Lung (tissue), 12 donors: ENCODE measurements around the gene AGMO. TPM values are rescaled to one million over a fixed set of nuclear protein-coding genes. Genes with fewer than 3 reads are reported as not detected.

Experiments used
- ATAC-seq: fragments of 200-7000 bp; cut with Tn5 transposase; one replicate; pipeline ENCODE4 v1.9.1; 2020; ENCODE audit warnings: moderate number of reproducible peaks; ENCODE audit not compliant: insufficient read depth, low FRiP score
- DNase-seq, 3 donors: peaks; one replicate each; pipeline ENCODE4 v3.0.0-alpha.2; 2013 to 2017
- H3K27ac ChIP-seq, 2 donors: one replicate each; pipeline ENCODE4 v1.5.1; 2013; ENCODE audit warnings: mild to moderate bottlenecking in 2 of 2, moderate library complexity in 2 of 2, control low read depth in 1 of 2, inconsistent platforms in 1 of 2, low read depth in 1 of 2, low read length in 1 of 2
- H3K27me3 ChIP-seq, 3 donors: one replicate each; pipeline ENCODE4 v1.5.1; 2013; ENCODE audit warnings: low read length in 2 of 3; ENCODE audit not compliant: control insufficient read depth in 3 of 3, insufficient read depth in 3 of 3
- H3K36me3 ChIP-seq, 4 donors: one replicate each; pipeline ENCODE4 v1.5.1; 2013; ENCODE audit warnings: low read length in 4 of 4, mild to moderate bottlenecking in 1 of 4, moderate library complexity in 1 of 4; ENCODE audit not compliant: control insufficient read depth in 4 of 4, insufficient read depth in 4 of 4
- H3K4me1 ChIP-seq, 5 donors: one replicate each; pipeline ENCODE4 v1.5.1; 2013; ENCODE audit warnings: low read length in 5 of 5, mild to moderate bottlenecking in 2 of 5, moderate library complexity in 1 of 5; ENCODE audit not compliant: control insufficient read depth in 5 of 5, insufficient read depth in 5 of 5
- H3K4me3 ChIP-seq: one replicate; pipeline ENCODE4 v1.5.1; 2013; ENCODE audit warnings: mild to moderate bottlenecking, control low read depth, moderate library complexity
- H3K9ac ChIP-seq, 2 donors: one replicate each; pipeline ENCODE4 v1.5.1; 2013; ENCODE audit warnings: low read length in 2 of 2, control low read depth in 1 of 2; ENCODE audit not compliant: insufficient read depth in 1 of 2
- H3K9me3 ChIP-seq, 4 donors: one replicate each; pipeline ENCODE4 v1.5.1; 2013; ENCODE audit warnings: low read length in 3 of 4, mild to moderate bottlenecking in 1 of 4, moderate library complexity in 1 of 4; ENCODE audit not compliant: control insufficient read depth in 4 of 4, insufficient read depth in 3 of 4
- WGBS, 2 donors: extraction: QIAGEN DNeasy Blood & Tissue Kit; methylation state at CpG; one replicate each; pipeline ENCODE4 v1.1.7; 2013; 5-methylcytosine and 5-hydroxymethylcytosine counted together
- polyA plus RNA-seq, 2 donors: library from polyadenylated mRNA; stranded (reverse); fragments of 200-250 nt; gene quantifications; one replicate each; pipeline ENCODE4 v1.2.1, GENCODE V29; 2013
- total RNA-seq, 2 donors: library from RNA; depleted of rRNA in 1 of 2; stranded (reverse); fragments of >200 nt in 1 of 2; gene quantifications; one replicate each; pipeline ENCODE4 v1.2.1, GENCODE V29; 2014 to 2021
- TF ChIP-seq, protein P1 (sequence below): IDR thresholded peaks from 2 replicates; pipeline ENCODE4 v1.5.1; 2012; ENCODE audit warnings: mild to moderate bottlenecking; ENCODE audit errors: control extremely low read depth, extremely low read depth
- donor health status: control.
- donor health status: control.
- donor health status: Bipolar disorder and iron deficiency.
- donor health status: healthy.
- donor health status: DM: yes; HTN: yes; CAD: no.

The AGMO gene
- total and polyA plus RNA-seq, 4 donors = 0.03 to 0.74 (median 0.11) TPM

DNA sequence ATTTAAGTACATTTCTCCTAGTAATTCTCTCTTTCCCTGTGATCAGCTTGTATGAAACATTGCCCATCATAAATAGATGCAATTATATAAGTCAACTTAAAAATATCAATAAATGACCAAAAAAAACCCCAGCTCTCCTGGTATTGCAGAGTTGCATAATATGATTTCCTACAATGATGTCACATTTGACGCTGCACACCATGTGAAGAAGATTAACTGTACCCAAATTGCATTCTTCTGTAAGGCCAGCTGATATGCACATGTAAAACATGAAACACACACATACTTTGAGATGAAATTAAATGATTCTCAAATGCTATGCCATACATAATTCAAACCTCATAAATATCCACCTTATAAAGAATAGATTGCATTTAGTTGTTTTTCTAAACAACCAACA is 115.5 kb downstream of the AGMO start:
- TF ChIP-seq, protein P1, sequence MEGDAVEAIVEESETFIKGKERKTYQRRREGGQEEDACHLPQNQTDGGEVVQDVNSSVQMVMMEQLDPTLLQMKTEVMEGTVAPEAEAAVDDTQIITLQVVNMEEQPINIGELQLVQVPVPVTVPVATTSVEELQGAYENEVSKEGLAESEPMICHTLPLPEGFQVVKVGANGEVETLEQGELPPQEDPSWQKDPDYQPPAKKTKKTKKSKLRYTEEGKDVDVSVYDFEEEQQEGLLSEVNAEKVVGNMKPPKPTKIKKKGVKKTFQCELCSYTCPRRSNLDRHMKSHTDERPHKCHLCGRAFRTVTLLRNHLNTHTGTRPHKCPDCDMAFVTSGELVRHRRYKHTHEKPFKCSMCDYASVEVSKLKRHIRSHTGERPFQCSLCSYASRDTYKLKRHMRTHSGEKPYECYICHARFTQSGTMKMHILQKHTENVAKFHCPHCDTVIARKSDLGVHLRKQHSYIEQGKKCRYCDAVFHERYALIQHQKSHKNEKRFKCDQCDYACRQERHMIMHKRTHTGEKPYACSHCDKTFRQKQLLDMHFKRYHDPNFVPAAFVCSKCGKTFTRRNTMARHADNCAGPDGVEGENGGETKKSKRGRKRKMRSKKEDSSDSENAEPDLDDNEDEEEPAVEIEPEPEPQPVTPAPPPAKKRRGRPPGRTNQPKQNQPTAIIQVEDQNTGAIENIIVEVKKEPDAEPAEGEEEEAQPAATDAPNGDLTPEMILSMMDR = no peak
- 0% methylated on average over 1 of the region's 1 CpG for WGBS, 2 donors
- DNase-seq (no peak), ATAC-seq (no peak)
- H3K9me3 ChIP-seq = no peaks in the 10 kb centered on the region
- H3K27ac ChIP-seq = no peak overlapping the region
- H3K9ac ChIP-seq = no peak overlapping the region
- no peaks in the 10 kb centered on the region for H3K36me3 ChIP-seq
- no peaks in the 10 kb centered on the region for H3K4me1 ChIP-seq
- no peaks in the 10 kb centered on the region for H3K27me3 ChIP-seq
- H3K4me3 ChIP-seq = no peak overlapping the region

DNA sequence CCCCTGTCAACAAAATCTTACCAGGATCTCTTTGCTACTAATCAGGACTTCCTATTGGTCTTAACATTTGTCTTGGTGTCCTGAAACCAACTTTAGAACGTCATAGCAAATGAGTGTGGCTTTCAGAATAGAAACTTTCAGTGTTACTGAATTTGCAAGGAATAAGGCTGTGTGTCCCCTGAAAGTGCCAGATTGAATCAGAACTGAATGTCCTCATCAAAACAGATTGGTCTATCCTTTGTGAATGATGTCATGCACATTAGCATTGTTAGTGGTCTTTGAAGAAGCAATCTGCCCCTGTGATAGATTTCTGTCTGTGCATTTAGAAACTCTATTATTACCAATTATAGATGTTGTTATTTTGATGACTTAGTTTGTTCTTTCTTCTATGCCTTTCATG is 119.9 kb downstream of the AGMO start:
- no peak overlapping the region for H3K9ac ChIP-seq
- 65 to 74% methylated on average over 1 of the region's 1 CpG for WGBS, 2 donors
- H3K27ac ChIP-seq = no peak overlapping the region
- TF ChIP-seq, protein P1 = no peak
- no peaks in the 10 kb centered on the region for H3K4me1 ChIP-seq
- H3K27me3 ChIP-seq = no peaks in the 10 kb centered on the region
- H3K4me3 ChIP-seq = no peak overlapping the region
- H3K36me3 ChIP-seq = no peaks in the 10 kb centered on the region
- ATAC-seq (no peak), DNase-seq (no peak)
- no peaks in the 10 kb centered on the region for H3K9me3 ChIP-seq

DNA sequence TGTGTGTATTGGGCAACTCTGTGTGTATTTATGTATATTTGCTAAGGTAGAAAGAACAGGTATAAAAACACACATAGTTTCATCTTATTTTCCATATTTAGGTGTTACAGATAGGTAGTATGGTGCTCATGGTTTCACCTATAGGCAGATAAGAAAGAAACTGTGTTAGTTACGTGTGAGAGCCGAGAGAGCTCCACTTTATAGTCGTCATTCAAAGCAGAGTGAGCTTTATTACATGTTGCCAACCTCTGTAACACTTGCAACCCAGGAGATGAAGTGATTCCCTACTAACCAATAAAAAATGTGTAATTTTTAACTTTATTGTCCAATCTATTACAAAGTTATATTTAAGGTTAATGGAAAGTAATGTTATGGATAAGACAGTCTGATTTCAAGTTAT is 121.3 kb downstream of the AGMO start:
- Histone ChIP-seq H3K27ac (no peak overlapping the region), H3K36me3 (no peaks in the 10 kb centered on the region), H3K4me1 (no peaks in the 10 kb centered on the region), H3K9me3 (no peaks in the 10 kb centered on the region), H3K9ac (no peak overlapping the region), H3K4me3 (no peak overlapping the region), H3K27me3 (no peaks in the 10 kb centered on the region)
- no peak for DNase-seq
- no peak for ATAC-seq
- TF ChIP-seq, protein P1 = no peak
- WGBS, 2 donors = 91 to 93% methylated on average over 3 of the region's 3 CpGs

DNA sequence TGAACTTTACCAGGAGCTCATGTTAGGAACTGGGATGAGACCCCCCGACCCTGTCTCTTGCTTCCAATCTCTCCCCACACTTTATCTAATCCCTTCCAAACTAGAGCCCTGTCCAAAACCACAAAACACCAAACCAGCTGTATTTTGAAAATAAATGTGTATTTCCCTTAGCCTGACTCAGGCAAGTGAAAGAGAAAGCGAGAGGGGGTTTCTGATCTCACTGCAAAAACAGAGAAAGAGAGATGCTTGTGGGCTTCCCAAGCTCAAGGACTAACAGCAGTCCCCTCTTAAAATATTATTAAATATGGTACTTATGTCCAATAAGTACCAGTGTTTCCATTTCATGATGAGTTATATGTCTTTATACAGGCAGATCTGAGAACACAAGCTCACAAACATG is 122.0 kb downstream of the AGMO start:
- DNase-seq (no peak), ATAC-seq (no peak)
- Histone ChIP-seq H3K27me3 (no peaks in the 10 kb centered on the region), H3K36me3 (no peaks in the 10 kb centered on the region), H3K9me3 (no peaks in the 10 kb centered on the region), H3K4me3 (no peak overlapping the region), H3K4me1 (no peaks in the 10 kb centered on the region), H3K9ac (no peak overlapping the region), H3K27ac (no peak overlapping the region)
- TF ChIP-seq, protein P1 = no peak
- WGBS, 2 donors = 76 to 78% methylated on average over 2 of the region's 2 CpGs
